Measurements from ENCODE around the gene MSH5. TPM values are rescaled to one million over a fixed set of nuclear protein-coding genes. Genes with fewer than 3 reads are reported as not detected.

MSH5 gene
- total RNA-seq, 1 experiment from 2014 or later: 22.4 TPM

GRCh38 chr6:31706599-31706998, 33.2 kb upstream of the MSH5 start, which contains the start of gene LY6G6F:
Gene LY6G6F, plus strand, starts transcription at chr6:31706866. Its CDS starts 41 bp downstream, at chr6:31706907.
- peak within 1 kb of the TSS in 1 of 3 experiments; percentile 54; a peak in 1 of 7 replicates for H3K27ac Mint-ChIP-seq
- DNase-seq: no peak
- H3K79me1 ChIP-seq (ENCODE audit: insufficient read depth, low read depth, low read length, poor library complexity, severe bottlenecking): peaks cover 5% of the 10 kb centered on the region
- peaks cover 3% of the 10 kb centered on the region; the same call in 1 of the 2 replicates for H3K27me3 Mint-ChIP-seq (ENCODE audit: low read depth)
- no peak within 1 kb of the TSS for H3K14ac ChIP-seq (ENCODE audit: insufficient read depth, low read length)
- H3K4me1 Mint-ChIP-seq: peaks cover 18 to 21% of the 10 kb centered on the region in 2 experiments
- H3T11ph ChIP-seq (ENCODE audit: low read length): no peak within 1 kb of the TSS
- H3K9me3 Mint-ChIP-seq: no peaks in the 10 kb centered on the region; a peak in 1 of 5 replicates
- no peak within 1 kb of the TSS for H3K56ac ChIP-seq (ENCODE audit: insufficient read length, low read depth, low read length)
- H3K4ac ChIP-seq (ENCODE audit: low read depth, low read length): no peak within 1 kb of the TSS
- no peaks in the 10 kb centered on the region for H3K27me3 ChIP-seq (ENCODE audit: insufficient read depth, low read length)
- H4K8ac ChIP-seq (replicated peaks; ENCODE audit: insufficient read length, low read depth, low read length): no peak within 1 kb of the TSS
- H2BK120ac ChIP-seq (ENCODE audit: low read depth, low read length, poor library complexity, severe bottlenecking): no peak within 1 kb of the TSS
- H4K91ac ChIP-seq (ENCODE audit: insufficient read length, low read depth, low read length): no peak within 1 kb of the TSS
- no CpG with 5 or more reads among the region's 3 CpGs for WGBS (ENCODE audit: extremely low coverage, insufficient read length, low lambda C conversion rate)
- H2BK12ac ChIP-seq (ENCODE audit: insufficient read length, low read depth, low read length): no peak within 1 kb of the TSS
- no peak within 1 kb of the TSS for H2BK5ac ChIP-seq (ENCODE audit: insufficient read length, low read length)
- H3K9ac ChIP-seq (ENCODE audit: extremely low read depth, insufficient read length, low read length): no peak within 1 kb of the TSS
- H2BK15ac ChIP-seq (ENCODE audit: low read depth, low read length): no peak within 1 kb of the TSS
- no peak within 1 kb of the TSS for H2AK5ac ChIP-seq (ENCODE audit: insufficient read length, low read length)
- H3K4me2 ChIP-seq (ENCODE audit: insufficient read depth, insufficient read length, low read length): no peak within 1 kb of the TSS
- no peaks in the 10 kb centered on the region for H4K20me1 ChIP-seq (ENCODE audit: control insufficient read depth, insufficient read depth, insufficient read length)
- no peak within 1 kb of the TSS for H4K5ac ChIP-seq (ENCODE audit: insufficient read length, low read depth, low read length)
- H3K36me3 Mint-ChIP-seq (ENCODE audit: insufficient read depth in 1 of 3, low read depth in 3 of 3): no peaks in the 10 kb centered on the region
- no peak for TF ChIP-seq CTCF (conservative IDR thresholded peaks at IDR 0.05)
- H3K18ac ChIP-seq (ENCODE audit: insufficient read length, low read depth, low read length): no peak within 1 kb of the TSS
- H2AFZ ChIP-seq (ENCODE audit: low read length): no peak within 1 kb of the TSS
- no peak within 1 kb of the TSS for H3K4me3 Mint-ChIP-seq
- no peak within 1 kb of the TSS for H3K27ac ChIP-seq (ENCODE audit: insufficient read length, low read depth, low read length)
- no peak within 1 kb of the TSS for H2BK20ac ChIP-seq (ENCODE audit: low read depth, low read length, poor library complexity, severe bottlenecking)
- H3K23me2 ChIP-seq (ENCODE audit: insufficient read length, low read depth, low read length, poor library complexity, severe bottlenecking): peaks cover 6% of the 10 kb centered on the region
- H3K23ac ChIP-seq (ENCODE audit: insufficient read length, low read depth, low read length): no peak within 1 kb of the TSS
- H3K9me3 ChIP-seq (ENCODE audit: control insufficient read depth, low read depth, low read length): no peaks in the 10 kb centered on the region
- peaks cover 4% of the 10 kb centered on the region; the same call in 1 of the 2 replicates for H3K4me1 ChIP-seq (ENCODE audit: insufficient read depth, low read length)
- H3K79me2 ChIP-seq (ENCODE audit: insufficient read depth, low read length): peaks cover 2% of the 10 kb centered on the region; the same call in 1 of the 2 replicates
